ENCODE measurements around the gene MYO5B. TPM values are rescaled to one million over a fixed set of nuclear protein-coding genes. Genes with fewer than 3 reads are reported as not detected.

MYO5B gene
- total and polyA plus RNA-seq, 2 donors (not counting 1 experiment from before 2014, with no cell fraction given): 0.30 to 1.7 TPM

GRCh38 chr18:50034029-50034428 is 160.9 kb downstream of the MYO5B start:
- no peaks in the 10 kb centered on the region for H3K4me1 Mint-ChIP-seq
- H3K4me3 Mint-ChIP-seq: no peak overlapping the region
- Histone ChIP-seq H3K36me3 (replicated peaks in 1 of 2; ENCODE audit: control extremely low read depth in 1 of 2, control insufficient read depth in 1 of 2, extremely low read depth in 1 of 2, insufficient read depth in 2 of 2, low read length in 1 of 2) (no peaks in the 10 kb centered on the region), H3K9ac (ENCODE audit: low read length) (no peak overlapping the region), H2AFZ (ENCODE audit: insufficient read depth, low read depth, low read length, poor library complexity, severe bottlenecking) (no peak overlapping the region), H3K79me2 (ENCODE audit: control insufficient read depth, insufficient read depth, low read length) (no peaks in the 10 kb centered on the region), H3K4me2 (replicated peaks; ENCODE audit: low read depth, low read length, poor library complexity, severe bottlenecking) (no peak overlapping the region), H4K20me1 (ENCODE audit: control insufficient read depth, insufficient read depth, low read length, poor library complexity, severe bottlenecking) (no peaks in the 10 kb centered on the region), H3K27ac (ENCODE audit: low read length in 2 of 2) (no peak overlapping the region), H3K4me1 (ENCODE audit: control insufficient read depth in 2 of 2, insufficient read depth in 2 of 2, low read length in 2 of 2) (no peaks in the 10 kb centered on the region), H3K9me3 (ENCODE audit: control extremely low read depth in 1 of 3, control insufficient read depth in 2 of 3, insufficient read depth in 1 of 3, low read length in 2 of 3) (no peaks in the 10 kb centered on the region), H3K4me3 (ENCODE audit: control extremely low read depth in 1 of 5, extremely low read depth in 1 of 5, insufficient read depth in 1 of 5, low read depth in 2 of 5, low read length in 4 of 5) (no peak overlapping the region), H3K27me3 (replicated peaks in 1 of 4; ENCODE audit: control extremely low read depth in 1 of 4, control insufficient read depth in 3 of 4, insufficient read depth in 4 of 4, low read length in 3 of 4) (peaks cover 0 to 4% (median 0%) of the 10 kb centered on the region in 4 experiments)
- CTCF ChIA-PET: interaction anchor here (0.7 kb wide), 1 partner anchor 319 kb away, joined by 3 read pairs; no protein-coding TSS in a partner anchor
- intact Hi-C loops (cut with micrococcal nuclease): no loop called here
- TF ChIP-seq EZH2 (IDR thresholded peaks at IDR 0.05; ENCODE audit: borderline replicate concordance, insufficient read depth, low read depth, low read length, poor library complexity, severe bottlenecking) (no peak), CTCF (IDR thresholded peaks at IDR 0.05) (no peak)
- DNase-seq (no peak), ATAC-seq (ENCODE audit: low read depth) (no peak)
- POLR2A ChIA-PET: no interaction called here
- no peaks in the 10 kb centered on the region for H3K9me3 Mint-ChIP-seq (ENCODE audit: insufficient read depth)
- no peak overlapping the region for H3K27ac Mint-ChIP-seq
- peaks cover 27% of the 10 kb centered on the region for H3K27me3 Mint-ChIP-seq

GRCh38 chr18:50033004-50033403 is 161.9 kb downstream of the MYO5B start:
- Mint-ChIP-seq H3K4me3 (no peak overlapping the region), H3K27me3 (peaks cover 19% of the 10 kb centered on the region), H3K9me3 (ENCODE audit: insufficient read depth) (no peaks in the 10 kb centered on the region), H3K4me1 (no peaks in the 10 kb centered on the region), H3K27ac (no peak overlapping the region)
- no peak overlapping the region for H2AFZ ChIP-seq (ENCODE audit: insufficient read depth, low read depth, low read length, poor library complexity, severe bottlenecking)
- no peak overlapping the region for H3K9ac ChIP-seq (ENCODE audit: low read length)
- no peak overlapping the region for H3K4me2 ChIP-seq (replicated peaks; ENCODE audit: low read depth, low read length, poor library complexity, severe bottlenecking)
- 89% methylated on average over 5 of the region's 6 CpGs for WGBS (ENCODE audit: insufficient coverage)
- ATAC-seq (ENCODE audit: low read depth) (no peak), DNase-seq (no peak)
- TF ChIP-seq CTCF (IDR thresholded peaks at IDR 0.05): no peak
- no peak for TF ChIP-seq EZH2 (IDR thresholded peaks at IDR 0.05; ENCODE audit: borderline replicate concordance, insufficient read depth, low read depth, low read length, poor library complexity, severe bottlenecking)
- H3K27ac ChIP-seq (ENCODE audit: low read length in 2 of 2): no peak overlapping the region
- no peak overlapping the region for H3K4me3 ChIP-seq (ENCODE audit: control extremely low read depth in 1 of 5, extremely low read depth in 1 of 5, insufficient read depth in 1 of 5, low read depth in 2 of 5, low read length in 4 of 5)
- H3K9me3 ChIP-seq (ENCODE audit: control extremely low read depth in 1 of 3, control insufficient read depth in 2 of 3, insufficient read depth in 1 of 3, low read length in 2 of 3): no peaks in the 10 kb centered on the region
- intact Hi-C loops (cut with micrococcal nuclease): no loop called here
- ChIA-PET POLR2A (no interaction called here), CTCF (no interaction called here)
- no peaks in the 10 kb centered on the region for H4K20me1 ChIP-seq (ENCODE audit: control insufficient read depth, insufficient read depth, low read length, poor library complexity, severe bottlenecking)
- H3K27me3 ChIP-seq (replicated peaks in 1 of 4; ENCODE audit: control extremely low read depth in 1 of 4, control insufficient read depth in 3 of 4, insufficient read depth in 4 of 4, low read length in 3 of 4): peaks cover 0 to 4% (median 0%) of the 10 kb centered on the region in 4 experiments
- H3K4me1 ChIP-seq (ENCODE audit: control insufficient read depth in 2 of 2, insufficient read depth in 2 of 2, low read length in 2 of 2): no peaks in the 10 kb centered on the region
- H3K36me3 ChIP-seq (replicated peaks in 1 of 2; ENCODE audit: control extremely low read depth in 1 of 2, control insufficient read depth in 1 of 2, extremely low read depth in 1 of 2, insufficient read depth in 2 of 2, low read length in 1 of 2): no peaks in the 10 kb centered on the region
- no peaks in the 10 kb centered on the region for H3K79me2 ChIP-seq (ENCODE audit: control insufficient read depth, insufficient read depth, low read length)

Data from B cell (primary cell).